Memory B cell (primary cell): ENCODE measurements around the gene SLC36A3.
"Not testable (repeated sequence)": the region's sequence is repeated elsewhere in the genome, so short reads cannot be mapped to it uniquely, and the experiment has no call there.

ENCODE experiments used
- ATAC-seq: fragments of 150-1000 bp; cut with Tn5 transposase; 2 replicates; pipeline ENCODE4 v1.10.0; 2021; ENCODE audit warnings: low read depth, mild to moderate bottlenecking, moderate library complexity
- DNase-seq, 2 donors: peaks; one replicate each; pipeline ENCODE4 v3.0.0; 2022; ENCODE audit warnings: low spot score in 2 of 2
- H3K27ac Mint-ChIP-seq: one replicate; pipeline ENCODE4 v1.8.0; 2022; ENCODE audit warnings: mild to moderate bottlenecking, moderate library complexity, mixed read lengths
- H3K27me3 Mint-ChIP-seq: one replicate; pipeline ENCODE4 v1.8.0; 2022; ENCODE audit warnings: mixed read lengths
- H3K36me3 Mint-ChIP-seq: one replicate; pipeline ENCODE4 v1.8.0; 2022; ENCODE audit warnings: mild to moderate bottlenecking, mixed read lengths
- H3K4me1 Mint-ChIP-seq: one replicate; pipeline ENCODE4 v1.8.0; 2022; ENCODE audit warnings: mixed read lengths
- H3K4me3 Mint-ChIP-seq: one replicate; pipeline ENCODE4 v1.8.0; 2022; ENCODE audit warnings: mild to moderate bottlenecking, moderate library complexity, mixed read lengths
- H3K9me3 Mint-ChIP-seq: one replicate; pipeline ENCODE4 v1.8.0; 2022; ENCODE audit warnings: mixed read lengths

SLC36A3 gene

GRCh38 chr5:151264113-151264512, 39.5 kb downstream of the SLC36A3 start:
- peak overlapping the region; percentile 85 for H3K27ac Mint-ChIP-seq
- H3K4me3 Mint-ChIP-seq: no peak overlapping the region
- DNase-seq (no peak), ATAC-seq (no peak)
- peaks cover 57% of the 10 kb centered on the region for H3K36me3 Mint-ChIP-seq
- H3K27me3 Mint-ChIP-seq: no peaks in the 10 kb centered on the region
- no peaks in the 10 kb centered on the region for H3K9me3 Mint-ChIP-seq
- peaks cover 25% of the 10 kb centered on the region for H3K4me1 Mint-ChIP-seq

- Mint-ChIP-seq H3K36me3 (peaks cover 65% of the 10 kb centered on the region), H3K4me1 (peaks cover 38% of the 10 kb centered on the region), H3K4me3 (no peak overlapping the region), H3K27me3 (no peaks in the 10 kb centered on the region), H3K9me3 (no peaks in the 10 kb centered on the region), H3K27ac (peak overlapping the region; percentile 28)
- DNase-seq (no peak), ATAC-seq (no peak)
Observed at GRCh38 chr5:151262532-151262931, 41.0 kb downstream of the SLC36A3 start.

GRCh38 chr5:151259931-151260330, 43.6 kb downstream of the SLC36A3 start:
- Mint-ChIP-seq H3K9me3 (no peaks in the 10 kb centered on the region), H3K27ac (peak overlapping the region; percentile 94), H3K27me3 (no peaks in the 10 kb centered on the region), H3K4me1 (peaks cover 57% of the 10 kb centered on the region), H3K36me3 (peaks cover 50% of the 10 kb centered on the region), H3K4me3 (no peak overlapping the region)
- ATAC-seq (no peak), DNase-seq (no peak)

GRCh38 chr5:151258816-151259215, 44.8 kb downstream of the SLC36A3 start:
- Mint-ChIP-seq H3K4me3 (peak overlapping the region; percentile 22), H3K27me3 (no peaks in the 10 kb centered on the region), H3K27ac (peak overlapping the region; percentile 94), H3K36me3 (peaks cover 41% of the 10 kb centered on the region), H3K9me3 (no peaks in the 10 kb centered on the region), H3K4me1 (peaks cover 59% of the 10 kb centered on the region)
- DNase-seq (no peak), ATAC-seq (no peak)

- Mint-ChIP-seq H3K36me3 (peaks cover 35% of the 10 kb centered on the region), H3K4me3 (no peak overlapping the region), H3K27me3 (no peaks in the 10 kb centered on the region), H3K27ac (peak overlapping the region; percentile 94), H3K4me1 (peaks cover 64% of the 10 kb centered on the region), H3K9me3 (no peaks in the 10 kb centered on the region)
- ATAC-seq (no peak), DNase-seq (no peak)
Observed at GRCh38 chr5:151258201-151258611, 45.4 kb downstream of the SLC36A3 start.

GRCh38 chr5:151257731-151258181, 45.8 kb downstream of the SLC36A3 start:
- Mint-ChIP-seq H3K27me3 (no peaks in the 10 kb centered on the region), H3K36me3 (peaks cover 34% of the 10 kb centered on the region), H3K4me3 (peak overlapping the region; percentile 79), H3K9me3 (no peaks in the 10 kb centered on the region), H3K27ac (peak overlapping the region; percentile 94), H3K4me1 (peaks cover 63% of the 10 kb centered on the region)
- peak; percentile 46 to 52 for DNase-seq
- peak; percentile 46 for ATAC-seq

- Mint-ChIP-seq H3K4me3 (peak overlapping the region; percentile 99), H3K4me1 (peaks cover 59% of the 10 kb centered on the region)
Observed at GRCh38 chr5:151255621-151256286, 47.8 kb downstream of the SLC36A3 start.

GRCh38 chr5:151254990-151255389, 48.6 kb downstream of the SLC36A3 start:
- peak overlapping the region; percentile 99 for H3K4me3 Mint-ChIP-seq
- not testable (repeated sequence) for H3K9me3 Mint-ChIP-seq, DNase-seq, ATAC-seq, H3K27me3 Mint-ChIP-seq
- peaks cover 24% of the 10 kb centered on the region for H3K36me3 Mint-ChIP-seq
- peaks cover 66% of the 10 kb centered on the region for H3K4me1 Mint-ChIP-seq
- peak overlapping the region; percentile 94 for H3K27ac Mint-ChIP-seq

More at GRCh38 chr5:151255621-151256286, 47.8 kb downstream of the SLC36A3 start:
- ATAC-seq (peak; percentile 59), DNase-seq (peak in 1 of 2 donors; percentile 61)
- Mint-ChIP-seq H3K27me3 (no peaks in the 10 kb centered on the region), H3K27ac (peak overlapping the region; percentile 94), H3K36me3 (peaks cover 24% of the 10 kb centered on the region), H3K9me3 (no peaks in the 10 kb centered on the region)

GRCh38 chr5:151254556-151254955, 49.0 kb downstream of the SLC36A3 start:
- ATAC-seq: no peak
- peak overlapping the region; percentile 99 for H3K4me3 Mint-ChIP-seq

GRCh38 chr5:151253605-151253950, 50.0 kb downstream of the SLC36A3 start:
- ATAC-seq: no peak
- peak overlapping the region; percentile 94 for H3K27ac Mint-ChIP-seq
- H3K36me3 Mint-ChIP-seq: peaks cover 13% of the 10 kb centered on the region
- peak overlapping the region; percentile 99 for H3K4me3 Mint-ChIP-seq
- DNase-seq: no peak
- no peaks in the 10 kb centered on the region for H3K27me3 Mint-ChIP-seq
- peaks cover 55% of the 10 kb centered on the region for H3K4me1 Mint-ChIP-seq
- H3K9me3 Mint-ChIP-seq: no peaks in the 10 kb centered on the region

More at GRCh38 chr5:151254556-151254955, 49.0 kb downstream of the SLC36A3 start:
- no peaks in the 10 kb centered on the region for H3K9me3 Mint-ChIP-seq
- peaks cover 21% of the 10 kb centered on the region for H3K36me3 Mint-ChIP-seq
- peak overlapping the region; percentile 94 for H3K27ac Mint-ChIP-seq
- no peaks in the 10 kb centered on the region for H3K27me3 Mint-ChIP-seq
- DNase-seq: no peak
- peaks cover 64% of the 10 kb centered on the region for H3K4me1 Mint-ChIP-seq

GRCh38 chr5:151252762-151253604, 50.6 kb downstream of the SLC36A3 start, which contains the start of gene GM2A:
Gene GM2A (plus strand): TSS chr5:151253185. CDS start chr5:151253217, 32 bp downstream.
- Mint-ChIP-seq H3K4me3 (peak within 1 kb of the TSS; percentile 99), H3K27ac (peak within 1 kb of the TSS; percentile 94), H3K4me1 (peaks cover 52% of the 10 kb centered on the region), H3K27me3 (no peaks in the 10 kb centered on the region), H3K36me3 (peaks cover 8% of the 10 kb centered on the region), H3K9me3 (no peaks in the 10 kb centered on the region)
- peak; percentile 89 to 97 for DNase-seq
- ATAC-seq: peak; percentile 81

GRCh38 chr5:151251621-151252020, 51.9 kb downstream of the SLC36A3 start:
- H3K27ac Mint-ChIP-seq: peak overlapping the region; percentile 94
- H3K36me3 Mint-ChIP-seq: no peaks in the 10 kb centered on the region
- DNase-seq: no peak
- ATAC-seq: no peak
- no peaks in the 10 kb centered on the region for H3K9me3 Mint-ChIP-seq
- peak overlapping the region; percentile 99 for H3K4me3 Mint-ChIP-seq
- H3K27me3 Mint-ChIP-seq: no peaks in the 10 kb centered on the region
- H3K4me1 Mint-ChIP-seq: peaks cover 38% of the 10 kb centered on the region

- Mint-ChIP-seq H3K4me1 (peaks cover 37% of the 10 kb centered on the region), H3K4me3 (peak overlapping the region; percentile 14)
- no peak for DNase-seq
Observed at GRCh38 chr5:151251001-151251551, 52.5 kb downstream of the SLC36A3 start.

More at GRCh38 chr5:151251001-151251551, 52.5 kb downstream of the SLC36A3 start:
- H3K27me3 Mint-ChIP-seq: no peaks in the 10 kb centered on the region
- no peaks in the 10 kb centered on the region for H3K36me3 Mint-ChIP-seq
- H3K9me3 Mint-ChIP-seq: no peaks in the 10 kb centered on the region
- peak overlapping the region; percentile 45 for H3K27ac Mint-ChIP-seq
- ATAC-seq: no peak
